IPS DF 6.9 (cell line): Measurements from ENCODE around the gene SNTG2.

Experiments used
- DNase-seq: peaks from one replicate; pipeline ENCODE4 v3.0.0-alpha.2; 2013; ENCODE audit warnings: low read depth, low spot score
- H3K27ac ChIP-seq: one replicate; pipeline ENCODE4 v1.5.1; 2013; ENCODE audit warnings: low read length, control low read depth
- H3K27me3 ChIP-seq: 2 replicates; pipeline ENCODE4 v1.6.1; 2013; ENCODE audit warnings: mild to moderate bottlenecking, low read length; ENCODE audit not compliant: control insufficient read depth, insufficient read depth
- H3K36me3 ChIP-seq: 2 replicates; pipeline ENCODE4 v1.6.1; 2013; ENCODE audit warnings: low read length; ENCODE audit not compliant: control insufficient read depth, insufficient read depth
- H3K4me1 ChIP-seq: 2 replicates; pipeline ENCODE4 v1.6.1; 2013; ENCODE audit warnings: low read length; ENCODE audit not compliant: control insufficient read depth, insufficient read depth
- H3K4me3 ChIP-seq: 2 replicates; pipeline ENCODE4 v1.5.1; 2013; ENCODE audit warnings: mild to moderate bottlenecking, low read length
- H3K9me3 ChIP-seq: 2 replicates; pipeline ENCODE4 v1.6.1; 2013; ENCODE audit warnings: low read length, inconsistent platforms; ENCODE audit not compliant: control insufficient read depth, insufficient read depth
- WGBS: extraction: QIAGEN DNeasy Blood & Tissue Kit; methylation state at CpG from one replicate; pipeline ENCODE4 v1.1.7; 2013; ENCODE audit warnings: mixed read lengths, missing lambda C conversion rate; ENCODE audit not compliant: insufficient read length, insufficient coverage; 5-methylcytosine and 5-hydroxymethylcytosine counted together

The SNTG2 gene

GRCh38 chr2:1020206-1020605 is 69.6 kb downstream of the SNTG2 start:
- H3K4me3 ChIP-seq = no peak overlapping the region
- no peaks in the 10 kb centered on the region for H3K36me3 ChIP-seq
- no CpG with 5 or more reads among the region's 3 CpGs for WGBS
- H3K27ac ChIP-seq = no peak overlapping the region
- DNase-seq = no peak
- H3K4me1 ChIP-seq = 0 out of 2 replicates have a peak, but pooled peaks cover 2% of the 10 kb centered on the region
- H3K27me3 ChIP-seq = no peaks in the 10 kb centered on the region
- no peaks in the 10 kb centered on the region for H3K9me3 ChIP-seq

- Histone ChIP-seq H3K27ac (no peak overlapping the region), H3K4me1 (0 out of 2 replicates have a peak, but pooled peaks cover 2% of the 10 kb centered on the region), H3K36me3 (no peaks in the 10 kb centered on the region), H3K9me3 (no peaks in the 10 kb centered on the region), H3K27me3 (no peaks in the 10 kb centered on the region), H3K4me3 (no peak overlapping the region)
- DNase-seq = no peak
- no CpG with 5 or more reads among the region's 17 CpGs for whole genome bisulfite sequencing
These were observed 71.5 kb downstream of the SNTG2 start for GRCh38 chr2:1022178-1022577.

GRCh38 chr2:1024981-1025380 is 74.3 kb downstream of the SNTG2 start:
- no CpG with 5 or more reads among the region's 4 CpGs for WGBS

GRCh38 chr2:1026141-1026540 is 75.5 kb downstream of the SNTG2 start:
- Histone ChIP-seq H3K27me3 (no peaks in the 10 kb centered on the region), H3K36me3 (no peaks in the 10 kb centered on the region)
- no peak for DNase-seq

More at GRCh38 chr2:1024981-1025380, 74.3 kb downstream of the SNTG2 start:
- Histone ChIP-seq H3K27me3 (no peaks in the 10 kb centered on the region), H3K27ac (no peak overlapping the region), H3K4me1 (no peaks in the 10 kb centered on the region), H3K36me3 (no peaks in the 10 kb centered on the region), H3K4me3 (no peak overlapping the region), H3K9me3 (no peaks in the 10 kb centered on the region)
- DNase-seq = no peak

GRCh38 chr2:1028831-1029230 is 78.2 kb downstream of the SNTG2 start:
- H3K4me1 ChIP-seq = peaks cover 4% of the 10 kb centered on the region; the same call in 1 of the 2 replicates
- DNase-seq = no peak
- no peak overlapping the region for H3K4me3 ChIP-seq
- no peaks in the 10 kb centered on the region for H3K36me3 ChIP-seq
- WGBS = 100% methylated on average over 1 of the region's 8 CpGs
- no peaks in the 10 kb centered on the region for H3K27me3 ChIP-seq
- H3K27ac ChIP-seq = no peak overlapping the region
- H3K9me3 ChIP-seq = no peaks in the 10 kb centered on the region

More at GRCh38 chr2:1026141-1026540, 75.5 kb downstream of the SNTG2 start:
- H3K9me3 ChIP-seq = no peaks in the 10 kb centered on the region
- H3K27ac ChIP-seq = no peak overlapping the region
- H3K4me3 ChIP-seq = no peak overlapping the region
- no CpG with 5 or more reads among the region's 4 CpGs for WGBS
- H3K4me1 ChIP-seq = no peaks in the 10 kb centered on the region

GRCh38 chr2:1032030-1032429 is 81.4 kb downstream of the SNTG2 start:
- no peaks in the 10 kb centered on the region for H3K27me3 ChIP-seq
- H3K4me1 ChIP-seq = peaks cover 4% of the 10 kb centered on the region; the same call in 1 of the 2 replicates
- WGBS = no CpG with 5 or more reads among the region's 13 CpGs
- no peaks in the 10 kb centered on the region for H3K36me3 ChIP-seq
- DNase-seq = no peak
- no peak overlapping the region for H3K27ac ChIP-seq
- no peaks in the 10 kb centered on the region for H3K9me3 ChIP-seq
- H3K4me3 ChIP-seq = no peak overlapping the region

GRCh38 chr2:1033069-1033468 is 82.4 kb downstream of the SNTG2 start:
- Histone ChIP-seq H3K27ac (no peak overlapping the region), H3K4me3 (no peak overlapping the region), H3K4me1 (peaks cover 4% of the 10 kb centered on the region; the same call in 1 of the 2 replicates), H3K27me3 (no peaks in the 10 kb centered on the region), H3K36me3 (no peaks in the 10 kb centered on the region), H3K9me3 (no peaks in the 10 kb centered on the region)
- no peak for DNase-seq
- no CpG with 5 or more reads among the region's 3 CpGs for WGBS

- WGBS = no CpG with 5 or more reads among the region's 4 CpGs
- H3K4me1 ChIP-seq = peaks cover 4% of the 10 kb centered on the region; the same call in 1 of the 2 replicates
These were observed 86.4 kb downstream of the SNTG2 start for GRCh38 chr2:1037066-1037465.

GRCh38 chr2:1039549-1039948 is 88.9 kb downstream of the SNTG2 start:
- no peak for DNase-seq
- H3K36me3 ChIP-seq = no peaks in the 10 kb centered on the region
- H3K4me1 ChIP-seq = no peaks in the 10 kb centered on the region
- WGBS = no CpG with 5 or more reads among the region's 5 CpGs
- no peaks in the 10 kb centered on the region for H3K27me3 ChIP-seq
- H3K4me3 ChIP-seq = no peak overlapping the region
- H3K27ac ChIP-seq = no peak overlapping the region
- peaks cover 2% of the 10 kb centered on the region for H3K9me3 ChIP-seq

More at GRCh38 chr2:1037066-1037465, 86.4 kb downstream of the SNTG2 start:
- no peaks in the 10 kb centered on the region for H3K36me3 ChIP-seq
- no peak overlapping the region for H3K4me3 ChIP-seq
- no peaks in the 10 kb centered on the region for H3K27me3 ChIP-seq
- H3K27ac ChIP-seq = no peak overlapping the region
- no peak for DNase-seq
- peaks cover 2% of the 10 kb centered on the region for H3K9me3 ChIP-seq

GRCh38 chr2:1041012-1041805 is 90.6 kb downstream of the SNTG2 start:
- Histone ChIP-seq H3K27ac (no peak overlapping the region), H3K9me3 (peaks cover 2% of the 10 kb centered on the region), H3K4me1 (no peaks in the 10 kb centered on the region), H3K36me3 (no peaks in the 10 kb centered on the region), H3K27me3 (no peaks in the 10 kb centered on the region), H3K4me3 (no peak overlapping the region)
- no CpG with 5 or more reads among the region's 9 CpGs for WGBS
- no peak for DNase-seq

GRCh38 chr2:1045109-1045508 is 94.5 kb downstream of the SNTG2 start:
- Histone ChIP-seq H3K4me1 (no peaks in the 10 kb centered on the region), H3K9me3 (peaks cover 2% of the 10 kb centered on the region; the same call in 1 of the 2 replicates), H3K4me3 (no peak overlapping the region), H3K27me3 (no peaks in the 10 kb centered on the region), H3K36me3 (no peaks in the 10 kb centered on the region), H3K27ac (no peak overlapping the region)
- no peak for DNase-seq
- WGBS = no CpG with 5 or more reads among the region's 1 CpG
